ENCODE measurements around the gene RUNX1. TPM values are rescaled to one million over a fixed set of nuclear protein-coding genes. Genes with fewer than 3 reads are reported as not detected.

Gene RUNX1
- total and polyA plus RNA-seq, 2 of the 13 experiments (the other 11 are each of a cell fraction or from before 2014, with no cell fraction given) = 5.4 to 6.4 TPM

GRCh38 chr21:35019631-35020032 lies 29.5 kb downstream of the RUNX1 start (continued):
- TF ChIP-seq GABPA (IDR thresholded peaks at IDR 0.05; ENCODE audit: low read depth, low read length) = no peak
- TF ChIP-seq GABPA (CRISPR knock-in tag; IDR thresholded peaks at IDR 0.05; ENCODE audit: low read depth) = no peak
- no peak for TF ChIP-seq ZHX1 (CRISPR knock-in tag; IDR thresholded peaks at IDR 0.05; ENCODE audit: low read depth)
- no peak for TF ChIP-seq ELF3 (CRISPR knock-in tag; IDR thresholded peaks at IDR 0.05)
- TF ChIP-seq KMT2B (CRISPR knock-in tag; IDR thresholded peaks at IDR 0.05) = no peak
- TF ChIP-seq PRDM15 (CRISPR knock-in tag; IDR thresholded peaks at IDR 0.05) = no peak
- no peak for TF ChIP-seq ZSCAN29 (CRISPR knock-in tag; conservative IDR thresholded peaks at IDR 0.05)
- TF ChIP-seq NFAT5 (CRISPR knock-in tag; IDR thresholded peaks at IDR 0.05) = no peak
- TF ChIP-seq HOXA5 (CRISPR knock-in tag; IDR thresholded peaks at IDR 0.05) = no peak
- TF ChIP-seq GRHL1 (CRISPR knock-in tag; conservative IDR thresholded peaks at IDR 0.05) = no peak
- no peak for TF ChIP-seq NFE2 (CRISPR knock-in tag; IDR thresholded peaks at IDR 0.05)
- TF ChIP-seq ZBTB43 (CRISPR knock-in tag; conservative IDR thresholded peaks at IDR 0.05) = 0 out of 2 replicates have a peak, but pooled peaks have one; percentile 47
- TF ChIP-seq BRF2 (CRISPR knock-in tag; IDR thresholded peaks at IDR 0.05) = no peak
- no peak for TF ChIP-seq PHF8 (CRISPR knock-in tag; IDR thresholded peaks at IDR 0.05)

Data from HepG2 (cell line).